Measurements from ENCODE around the gene TIMM29.

TIMM29 gene

GRCh38 chr19:10960314-10961072 is 31.9 kb downstream of the TIMM29 start, which contains the start of gene SMARCA4:
SMARCA4 (plus strand) TSS chr19:10961030; CDS start chr19:10984152, 23,122 bp downstream.
- Histone ChIP-seq H3K4me2 (ENCODE audit: low read depth, low read length, poor library complexity, severe bottlenecking) (peak within 1 kb of the TSS; percentile 98), H3K79me2 (ENCODE audit: insufficient read depth, low read length) (peaks cover 43% of the 10 kb centered on the region), H3K27ac (ENCODE audit: low read depth, low read length) (peak within 1 kb of the TSS; percentile 99), H3K9me2 (replicated peaks; ENCODE audit: insufficient read depth, low read length) (no peaks in the 10 kb centered on the region), H3K9ac (ENCODE audit: low read length) (peak within 1 kb of the TSS; percentile 99), H3F3A (ENCODE audit: insufficient read depth) (peaks cover 27% of the 10 kb centered on the region), H2AFZ (ENCODE audit: low read depth, low read length, severe bottlenecking) (peak within 1 kb of the TSS; percentile 68), H3K4me3 (ENCODE audit: insufficient read depth, low read length, poor library complexity, severe bottlenecking) (peak within 1 kb of the TSS; percentile 97), H3K9me3 (ENCODE audit: insufficient read depth, low read length) (no peaks in the 10 kb centered on the region), H3K36me3 (ENCODE audit: low read length) (peaks cover 5% of the 10 kb centered on the region; the same call in 1 of the 2 replicates), H4K20me1 (ENCODE audit: low read depth, low read length) (no peaks in the 10 kb centered on the region), H3K27me3 (ENCODE audit: low read length) (no peaks in the 10 kb centered on the region)
- no peak for TF ChIP-seq EZH2phosphoT487 (conservative IDR thresholded peaks at IDR 0.05; ENCODE audit: low read length)
- no peak for TF ChIP-seq CTCF (IDR thresholded peaks at IDR 0.05; ENCODE audit: insufficient read depth, low read length, poor library complexity, severe bottlenecking)

GRCh38 chr19:10961073-10961860 is 32.7 kb downstream of the TIMM29 start:
- Histone ChIP-seq H4K20me1 (ENCODE audit: low read depth, low read length) (no peaks in the 10 kb centered on the region), H2AFZ (ENCODE audit: low read depth, low read length, severe bottlenecking) (no peak overlapping the region), H3K9ac (ENCODE audit: low read length) (peak overlapping the region; percentile 99), H3K4me2 (ENCODE audit: low read depth, low read length, poor library complexity, severe bottlenecking) (peak overlapping the region; percentile 88), H3K27ac (ENCODE audit: low read depth, low read length) (peak overlapping the region; percentile 99), H3K9me2 (replicated peaks; ENCODE audit: insufficient read depth, low read length) (no peaks in the 10 kb centered on the region), H3K4me3 (ENCODE audit: insufficient read depth, low read length, poor library complexity, severe bottlenecking) (peak overlapping the region; percentile 97), H3F3A (ENCODE audit: insufficient read depth) (peaks cover 29% of the 10 kb centered on the region), H3K27me3 (ENCODE audit: low read length) (no peaks in the 10 kb centered on the region), H3K9me3 (ENCODE audit: insufficient read depth, low read length) (no peaks in the 10 kb centered on the region), H3K36me3 (ENCODE audit: low read length) (peaks cover 5% of the 10 kb centered on the region; the same call in 1 of the 2 replicates), H3K79me2 (ENCODE audit: insufficient read depth, low read length) (peaks cover 51% of the 10 kb centered on the region)
- no peak for TF ChIP-seq CTCF (IDR thresholded peaks at IDR 0.05; ENCODE audit: insufficient read depth, low read length, poor library complexity, severe bottlenecking)
- TF ChIP-seq EZH2phosphoT487 (conservative IDR thresholded peaks at IDR 0.05; ENCODE audit: low read length), result no peak

GRCh38 chr19:10962863-10963262 is 34.3 kb downstream of the TIMM29 start:
- H3K9me2 ChIP-seq (replicated peaks; ENCODE audit: insufficient read depth, low read length), result no peaks in the 10 kb centered on the region
- peaks cover 64% of the 10 kb centered on the region for H3K79me2 ChIP-seq (ENCODE audit: insufficient read depth, low read length)
- peak overlapping the region; percentile 99 for H3K9ac ChIP-seq (ENCODE audit: low read length)
- no peaks in the 10 kb centered on the region for H3K9me3 ChIP-seq (ENCODE audit: insufficient read depth, low read length)
- peaks cover 5% of the 10 kb centered on the region; the same call in 1 of the 2 replicates for H3K36me3 ChIP-seq (ENCODE audit: low read length)
- peaks cover 42% of the 10 kb centered on the region for H3F3A ChIP-seq (ENCODE audit: insufficient read depth)
- no peaks in the 10 kb centered on the region for H3K27me3 ChIP-seq (ENCODE audit: low read length)
- H3K27ac ChIP-seq (ENCODE audit: low read depth, low read length), result peak overlapping the region; percentile 99
- H3K4me3 ChIP-seq (ENCODE audit: insufficient read depth, low read length, poor library complexity, severe bottlenecking), result peak overlapping the region; percentile 97
- H3K4me2 ChIP-seq (ENCODE audit: low read depth, low read length, poor library complexity, severe bottlenecking), result peak overlapping the region; percentile 88
- TF ChIP-seq EZH2phosphoT487 (conservative IDR thresholded peaks at IDR 0.05; ENCODE audit: low read length), result no peak
- no peak for TF ChIP-seq CTCF (IDR thresholded peaks at IDR 0.05; ENCODE audit: insufficient read depth, low read length, poor library complexity, severe bottlenecking)
- no peaks in the 10 kb centered on the region for H4K20me1 ChIP-seq (ENCODE audit: low read depth, low read length)
- H2AFZ ChIP-seq (ENCODE audit: low read depth, low read length, severe bottlenecking), result no peak overlapping the region

All from SU-DHL-6 (cell line).